Right renal pelvis (tissue), 4 donors: ENCODE results near the gene CDK17. TPM values are rescaled to one million over a fixed set of nuclear protein-coding genes. Genes with fewer than 3 reads are reported as not detected.
"Not testable (repeated sequence)": the region's sequence is repeated elsewhere in the genome, so short reads cannot be mapped to it uniquely, and the experiment has no call there.

Experiments
- DNase-seq, 4 donors: peaks; one replicate each; pipeline ENCODE4 v3.0.0-alpha.2; 2013; ENCODE audit warnings: low read depth in 4 of 4, low spot score in 3 of 4, missing footprints in 1 of 4
- polyA plus RNA-seq, 4 donors: library from polyadenylated mRNA; unstranded; fragments of 120-200 nt; gene quantifications; one replicate each; pipeline ENCODE4 v1.2.1, GENCODE V29; 2013; ENCODE audit not compliant: insufficient read length in 4 of 4

CDK17 gene
- polyA plus RNA-seq, 4 donors: 33.3 to 41.2 (median 40.3) TPM

DNA sequence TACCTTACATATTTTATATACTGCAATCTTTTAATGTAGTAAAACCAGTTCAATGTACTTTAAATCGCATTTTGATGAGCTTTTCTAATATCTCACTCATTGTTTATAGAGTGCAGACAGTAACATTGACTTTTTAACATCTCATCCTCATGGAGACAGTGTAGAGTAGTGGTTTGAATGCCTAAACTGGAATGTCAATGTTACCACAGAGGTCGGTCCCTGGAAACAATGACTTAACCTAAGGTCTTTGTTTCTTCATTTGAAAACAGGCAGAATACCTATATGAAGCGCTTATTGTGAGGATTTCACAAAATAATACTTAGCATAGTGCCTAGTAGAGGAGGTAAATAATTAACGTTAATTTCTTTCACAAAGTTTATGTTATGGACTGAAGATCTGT, 5.0 kb downstream of the CDK17 start:
- DNase-seq: no peak

DNA sequence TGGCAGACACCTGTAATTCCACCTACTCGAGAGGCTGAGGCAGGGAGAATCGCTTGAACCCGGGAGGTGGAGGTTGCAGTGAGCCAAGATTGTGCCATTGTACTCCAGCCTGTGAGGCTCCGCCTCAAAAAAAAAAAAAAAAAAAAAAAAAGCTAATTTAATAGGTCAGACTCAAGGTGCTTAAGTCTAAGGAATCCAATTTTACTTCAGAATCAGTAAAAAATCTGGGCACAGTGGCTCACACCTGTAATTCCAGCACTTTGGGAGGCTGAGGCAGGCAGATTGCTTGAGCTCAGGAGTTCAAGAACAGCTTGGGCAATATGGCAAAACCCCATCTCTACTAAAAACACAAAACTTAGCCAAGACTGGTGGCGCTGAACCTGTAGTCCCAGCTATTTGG, 7.0 kb downstream of the CDK17 start:
- DNase-seq: not testable (repeated sequence)

DNA sequence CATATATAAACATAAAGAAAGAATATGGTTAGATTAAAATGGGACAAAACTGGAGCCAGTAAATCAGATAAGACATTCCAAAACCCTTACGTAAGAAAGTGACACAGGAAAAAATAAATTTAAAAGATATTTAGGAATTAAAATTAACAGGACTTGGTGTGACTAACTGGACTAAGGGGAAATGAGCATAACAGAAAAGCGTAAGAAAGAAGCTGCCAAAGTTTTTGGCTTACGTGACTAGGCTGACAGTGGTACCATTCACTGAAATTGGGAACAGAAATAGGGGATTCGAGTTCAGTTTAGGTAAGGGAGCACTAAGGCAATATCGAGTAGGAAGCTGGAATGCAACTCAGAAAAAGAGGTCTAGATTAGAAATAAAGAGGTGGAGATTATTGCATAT, 7.8 kb downstream of the CDK17 start:
- no peak for DNase-seq

- no peak for DNase-seq
Measured at GRCh38 chr12:96387981-96388380, 12.3 kb downstream of the CDK17 start.

GRCh38 chr12:96386794-96387193, 13.4 kb downstream of the CDK17 start:
- DNase-seq: no peak

DNA sequence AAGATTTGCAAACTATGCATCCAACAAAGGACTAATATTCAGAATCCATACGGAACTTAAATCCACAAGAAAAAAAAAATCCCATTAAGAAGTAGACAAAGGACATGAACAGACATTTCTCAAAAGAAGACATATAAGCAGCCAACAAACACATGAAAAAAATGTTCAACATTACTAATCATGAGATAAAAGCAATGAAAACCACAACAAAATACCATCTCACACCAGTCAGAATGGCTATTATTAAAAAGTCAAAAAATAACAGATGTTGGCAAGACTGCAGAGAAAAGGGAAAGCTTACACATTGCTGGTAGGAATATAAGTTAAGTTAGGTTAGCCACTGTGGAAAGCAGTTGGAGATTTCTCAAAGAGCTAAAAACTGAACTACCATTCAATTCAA, 16.2 kb downstream of the CDK17 start:
- DNase-seq: no peak

DNA sequence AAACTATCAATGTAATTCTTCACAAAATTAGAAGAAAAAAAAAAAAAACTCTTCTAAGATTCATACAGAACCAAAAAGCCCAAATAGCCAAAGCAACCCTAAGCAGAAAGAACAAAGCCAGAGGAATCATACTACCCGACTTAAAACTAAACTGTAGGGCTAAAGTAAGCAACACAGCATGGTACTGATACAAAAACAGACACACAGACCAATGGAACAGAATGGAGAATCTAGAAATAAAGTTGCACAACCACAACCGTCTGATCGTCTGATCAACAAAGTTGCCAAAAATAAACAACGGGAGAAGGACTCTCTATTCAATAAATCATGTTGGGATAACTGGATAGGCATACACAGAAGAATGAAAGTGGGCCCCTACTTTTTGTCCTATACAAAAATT, 16.9 kb downstream of the CDK17 start:
- DNase-seq: no peak

- DNase-seq: not testable (repeated sequence)
Measured at GRCh38 chr12:96379743-96380142, 20.5 kb downstream of the CDK17 start.

GRCh38 chr12:96378319-96378718, 21.9 kb downstream of the CDK17 start:
- no peak for DNase-seq

GRCh38 chr12:96376865-96377264, 23.4 kb downstream of the CDK17 start:
- DNase-seq: no peak

GRCh38 chr12:96375841-96376604, 24.2 kb downstream of the CDK17 start:
- no peak for DNase-seq

GRCh38 chr12:96375170-96375569, 25.1 kb downstream of the CDK17 start:
- no peak for DNase-seq

- DNase-seq: no peak
Measured at GRCh38 chr12:96371790-96372699, 28.2 kb downstream of the CDK17 start.

GRCh38 chr12:96371138-96371789, 29.0 kb downstream of the CDK17 start:
- no peak for DNase-seq

DNA sequence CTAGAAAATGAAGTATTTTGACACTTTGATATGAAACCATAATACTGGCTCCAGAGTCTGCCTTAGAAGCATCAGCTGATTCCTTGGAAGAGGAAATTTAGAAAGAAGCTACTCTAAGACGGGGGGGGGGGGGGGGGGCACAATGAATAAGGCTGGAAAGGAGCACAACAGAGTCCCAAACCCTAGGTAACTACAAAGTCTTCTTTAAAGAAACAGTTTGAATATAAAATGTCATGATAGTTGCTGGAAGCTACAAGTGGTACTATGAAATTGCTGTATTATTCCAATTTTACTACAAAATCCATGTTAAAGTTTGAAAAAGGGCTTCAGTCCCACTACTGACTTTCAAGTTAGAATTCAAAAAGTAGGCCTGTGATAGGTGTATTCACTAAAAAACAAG, 31.6 kb downstream of the CDK17 start:
- no peak for DNase-seq

DNA sequence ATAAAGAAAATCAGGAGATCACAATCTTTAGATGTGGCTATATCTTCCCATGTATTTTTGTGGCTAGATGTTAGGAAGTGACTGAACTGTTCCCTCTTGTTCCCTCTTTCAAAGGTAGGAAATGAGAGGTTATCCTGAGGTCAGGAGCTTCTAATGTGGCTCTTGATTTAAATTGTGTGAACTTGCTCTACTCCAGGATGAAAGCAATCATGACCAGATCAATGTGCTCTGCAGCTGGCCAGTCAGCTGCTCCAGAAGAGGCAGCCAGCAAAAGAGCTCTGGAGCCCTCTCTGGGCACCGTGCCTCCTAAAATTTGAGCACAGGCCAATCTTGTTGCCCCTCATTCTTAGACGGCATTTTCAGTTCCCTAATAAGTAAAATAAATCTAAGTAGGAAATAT, 32.0 kb downstream of the CDK17 start:
- DNase-seq: no peak

DNA sequence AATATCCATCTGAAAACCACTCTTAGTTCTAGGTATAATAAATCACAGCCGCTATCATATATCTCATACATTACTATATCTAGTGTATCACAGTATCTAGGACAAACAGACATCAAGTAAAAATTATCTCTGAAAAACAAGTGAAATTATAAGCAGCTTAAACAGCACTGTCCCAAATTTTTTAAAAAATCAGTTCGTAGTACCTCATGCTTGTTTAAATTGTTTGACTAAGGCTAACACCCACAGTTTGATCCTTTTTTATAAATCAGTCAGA, 33.9 kb downstream of the CDK17 start:
- DNase-seq: no peak

DNA sequence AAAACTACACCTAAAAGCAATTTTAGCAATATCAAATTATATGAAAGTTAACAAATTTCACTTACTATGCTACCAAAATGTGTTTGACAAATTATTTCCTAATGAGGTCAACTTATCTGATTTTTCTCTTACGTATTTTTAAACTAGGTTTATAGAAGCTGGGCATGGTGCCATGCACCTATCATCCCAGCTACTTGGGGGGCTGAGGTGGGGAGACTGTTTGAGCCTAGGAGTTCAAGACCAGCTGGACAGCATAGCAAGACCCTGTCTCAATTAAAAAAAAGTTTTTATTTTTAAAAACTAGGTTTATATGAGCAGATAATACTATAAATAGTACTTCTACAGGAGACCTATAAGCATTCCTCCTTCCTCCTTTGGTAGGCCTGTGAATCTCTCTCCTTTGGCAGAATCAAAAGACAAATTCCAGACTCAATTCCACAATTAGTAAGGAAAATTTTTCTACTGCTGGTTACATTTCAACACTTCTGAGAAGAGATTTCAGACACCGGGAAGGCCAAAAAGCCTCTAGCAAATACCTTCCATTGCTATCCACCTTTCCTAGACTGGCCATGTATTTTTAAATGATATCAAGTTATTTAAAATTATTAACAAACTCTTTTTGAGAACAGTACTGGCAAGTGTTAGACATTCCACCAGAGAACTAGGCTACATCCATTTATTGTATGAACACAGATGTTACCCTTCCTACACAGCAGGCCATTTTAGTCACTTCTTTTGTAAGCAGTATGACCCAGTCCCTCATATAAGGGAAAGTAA, 34.4 kb downstream of the CDK17 start:
- no peak for DNase-seq

DNA sequence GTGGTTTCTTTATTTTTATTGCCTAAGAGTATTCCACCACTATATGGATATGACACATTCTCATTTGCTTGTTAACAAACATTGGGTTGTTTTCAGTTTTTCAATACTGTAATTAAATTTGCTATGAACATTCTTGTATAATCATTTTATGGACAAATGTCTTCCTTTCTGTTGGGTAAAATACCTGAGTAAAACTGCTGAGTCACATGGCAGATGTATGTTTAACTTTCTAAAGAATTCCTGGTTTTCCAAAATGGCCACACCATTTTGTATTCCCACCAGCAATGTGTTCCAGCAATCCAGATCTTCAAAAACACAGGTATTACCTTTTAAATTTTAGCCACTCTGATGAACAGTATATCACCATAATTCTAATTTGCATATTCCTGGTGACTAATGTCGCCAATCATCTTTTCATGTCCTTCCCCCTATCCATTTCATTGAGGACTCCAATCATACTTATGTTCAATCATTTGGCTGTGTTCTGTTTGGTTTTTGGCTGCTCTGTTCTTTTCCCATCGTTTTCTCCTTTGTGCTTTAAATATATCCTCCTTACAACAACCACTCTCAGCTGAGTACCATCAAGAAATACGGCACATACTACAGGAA, 36.0 kb downstream of the CDK17 start:
- no peak for DNase-seq

- no peak for DNase-seq
Measured at GRCh38 chr12:96361074-96361473, 39.2 kb downstream of the CDK17 start.
